ENCODE measurements around the gene DST. TPM values are rescaled to one million over a fixed set of nuclear protein-coding genes. Genes with fewer than 3 reads are reported as not detected.
A peak's percentile ranks its signal among the peaks of the same experiment; 100 is the strongest.

Gene DST
- total and polyA plus RNA-seq, 2 donors: 56.2 to 311 TPM

DNA sequence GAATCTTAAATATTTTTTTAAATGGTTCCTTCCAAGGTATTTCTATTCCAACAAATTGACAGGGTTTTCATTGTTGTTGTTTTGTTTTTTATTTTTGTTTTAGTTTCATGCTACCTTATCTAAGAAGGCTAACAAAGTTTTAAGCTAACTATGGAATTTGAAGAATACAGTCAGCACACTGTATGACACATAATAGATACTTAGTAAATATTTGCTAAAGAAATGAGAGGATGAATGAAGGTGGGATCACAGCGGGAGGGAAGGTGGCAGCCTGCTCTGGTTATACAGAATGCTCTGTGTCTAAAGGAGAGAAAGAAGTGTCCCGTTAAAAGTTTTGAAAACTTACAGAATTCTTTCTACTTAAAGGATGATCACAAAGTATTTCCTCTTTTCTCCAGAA, 43.7 kb upstream of the DST start:
- no peak for DNase-seq (ENCODE audit: low read depth in 6 of 9, low spot score in 9 of 9)
- no peaks in the 10 kb centered on the region for H3K36me3 ChIP-seq (ENCODE audit: control insufficient read depth in 2 of 2, insufficient read depth in 2 of 2, low read length in 1 of 2)
- no peaks in the 10 kb centered on the region for H3K4me1 ChIP-seq (ENCODE audit: control insufficient read depth in 2 of 2, insufficient read depth in 2 of 2, low read length in 2 of 2)
- 98% methylated on average over 2 of the region's 2 CpGs for WGBS
- H3K9me3 ChIP-seq (ENCODE audit: control insufficient read depth in 2 of 2, insufficient read depth in 1 of 2, low read length in 1 of 2): no peaks in the 10 kb centered on the region
- no peak overlapping the region for H3K4me3 ChIP-seq (ENCODE audit: low read length in 2 of 2)
- H3K27ac ChIP-seq (ENCODE audit: low read depth in 1 of 2, low read length in 1 of 2): no peak overlapping the region
- H3K27me3 ChIP-seq (ENCODE audit: control insufficient read depth in 2 of 2, insufficient read depth in 1 of 2, low read length in 1 of 2): no peaks in the 10 kb centered on the region

DNA sequence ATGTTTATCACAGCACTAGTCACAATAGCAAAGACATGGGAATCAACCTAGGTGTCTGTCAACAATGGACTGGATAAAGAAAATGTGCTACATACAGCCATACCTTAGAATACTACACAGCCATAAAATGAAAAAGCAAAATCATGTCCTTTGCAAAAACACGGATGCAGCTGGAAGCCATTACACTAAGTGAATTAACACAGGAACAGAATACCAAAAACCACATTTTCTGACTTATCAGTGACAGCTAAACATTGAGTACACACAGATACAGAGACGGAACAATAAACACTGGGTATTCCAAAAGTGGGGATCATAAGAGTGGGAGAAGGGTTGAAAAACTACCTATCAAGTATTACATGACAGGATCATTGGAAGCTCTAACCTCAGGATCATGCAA, 43.3 kb upstream of the DST start:
- H3K27ac ChIP-seq (ENCODE audit: low read depth in 1 of 2, low read length in 1 of 2): no peak overlapping the region
- DNase-seq (ENCODE audit: low read depth in 6 of 9, low spot score in 9 of 9): no peak
- WGBS: 98% methylated on average over 2 of the region's 2 CpGs
- no peaks in the 10 kb centered on the region for H3K4me1 ChIP-seq (ENCODE audit: control insufficient read depth in 2 of 2, insufficient read depth in 2 of 2, low read length in 2 of 2)
- H3K9me3 ChIP-seq (ENCODE audit: control insufficient read depth in 2 of 2, insufficient read depth in 1 of 2, low read length in 1 of 2): no peaks in the 10 kb centered on the region
- no peaks in the 10 kb centered on the region for H3K36me3 ChIP-seq (ENCODE audit: control insufficient read depth in 2 of 2, insufficient read depth in 2 of 2, low read length in 1 of 2)
- H3K27me3 ChIP-seq (ENCODE audit: control insufficient read depth in 2 of 2, insufficient read depth in 1 of 2, low read length in 1 of 2): no peaks in the 10 kb centered on the region
- H3K4me3 ChIP-seq (ENCODE audit: low read length in 2 of 2): no peak overlapping the region

DNA sequence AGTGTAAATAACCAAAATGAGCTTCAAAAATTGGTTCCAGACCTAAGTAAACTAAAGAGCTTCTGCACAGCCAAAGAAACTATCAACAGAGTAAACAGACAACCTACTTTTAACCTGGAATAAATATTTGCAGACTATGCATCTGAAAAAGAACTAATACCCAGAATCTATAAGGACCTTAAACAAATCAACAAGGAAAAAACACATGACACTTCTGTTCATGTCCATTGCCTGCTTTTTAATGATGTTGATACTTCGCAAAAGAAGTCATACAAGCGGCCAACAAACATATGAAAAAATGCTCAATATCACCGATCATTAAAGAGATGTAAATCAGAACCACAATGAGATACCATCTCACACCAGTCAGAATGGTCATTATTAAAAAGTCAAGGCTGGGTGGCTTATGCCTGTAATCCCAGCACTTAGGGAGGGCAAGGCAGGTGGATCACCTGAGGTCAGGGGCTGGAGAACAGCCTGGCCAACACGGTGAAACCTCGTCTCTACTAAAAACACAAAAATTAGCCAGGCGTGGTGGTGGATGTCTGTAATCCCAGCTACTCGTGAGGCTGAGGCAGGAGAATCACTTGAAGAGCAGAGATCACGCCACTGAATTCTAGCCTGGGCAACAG, 42.5 kb upstream of the DST start:
- H3K27me3 ChIP-seq (ENCODE audit: control insufficient read depth in 2 of 2, insufficient read depth in 1 of 2, low read length in 1 of 2): no peaks in the 10 kb centered on the region
- WGBS: 97% methylated on average over 8 of the region's 8 CpGs
- no peaks in the 10 kb centered on the region for H3K36me3 ChIP-seq (ENCODE audit: control insufficient read depth in 2 of 2, insufficient read depth in 2 of 2, low read length in 1 of 2)
- H3K27ac ChIP-seq (ENCODE audit: low read depth in 1 of 2, low read length in 1 of 2): no peak overlapping the region
- no peaks in the 10 kb centered on the region for H3K9me3 ChIP-seq (ENCODE audit: control insufficient read depth in 2 of 2, insufficient read depth in 1 of 2, low read length in 1 of 2)
- H3K4me3 ChIP-seq (ENCODE audit: low read length in 2 of 2): no peak overlapping the region
- no peaks in the 10 kb centered on the region for H3K4me1 ChIP-seq (ENCODE audit: control insufficient read depth in 2 of 2, insufficient read depth in 2 of 2, low read length in 2 of 2)
- no peak for DNase-seq (ENCODE audit: low read depth in 6 of 9, low spot score in 9 of 9)

DNA sequence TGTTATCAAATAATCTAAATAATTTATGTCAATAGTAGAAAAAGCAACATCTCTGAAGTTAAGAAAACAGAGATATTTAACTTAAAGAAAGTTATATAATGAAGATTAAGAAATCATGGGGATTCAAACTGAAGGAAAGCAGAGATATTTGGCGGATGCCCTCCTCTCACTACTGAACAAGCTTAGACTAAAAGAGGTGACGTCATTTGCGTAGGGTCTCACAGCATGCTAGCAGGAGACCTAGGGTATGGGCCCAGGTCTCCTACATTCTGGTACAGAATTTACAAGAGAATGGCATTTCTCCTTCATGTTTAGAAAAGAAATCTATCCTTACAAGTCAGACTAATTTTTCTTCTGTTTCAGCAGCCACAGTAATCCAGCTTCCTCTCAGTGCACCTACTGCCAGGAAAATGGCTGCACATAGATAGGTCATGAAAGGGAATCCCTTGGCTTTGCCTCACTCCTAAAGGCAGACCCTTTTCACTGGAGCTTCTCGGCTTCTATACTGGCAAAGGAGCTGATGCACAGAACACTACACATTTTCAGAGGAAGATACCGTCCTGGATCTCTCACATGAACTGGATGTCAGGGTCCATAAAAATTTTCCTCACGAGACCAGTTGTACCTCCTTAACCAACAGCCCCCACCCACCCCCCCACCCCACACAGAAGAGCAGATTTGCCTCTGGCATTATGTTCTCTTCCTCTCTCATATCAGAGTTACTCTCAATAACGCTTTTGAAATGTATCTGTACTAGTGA, 41.8 kb upstream of the DST start:
- Histone ChIP-seq H3K4me1 (ENCODE audit: control insufficient read depth in 2 of 2, insufficient read depth in 2 of 2, low read length in 2 of 2) (no peaks in the 10 kb centered on the region), H3K36me3 (ENCODE audit: control insufficient read depth in 2 of 2, insufficient read depth in 2 of 2, low read length in 1 of 2) (no peaks in the 10 kb centered on the region), H3K4me3 (ENCODE audit: low read length in 2 of 2) (no peak overlapping the region), H3K27ac (ENCODE audit: low read depth in 1 of 2, low read length in 1 of 2) (no peak overlapping the region), H3K27me3 (ENCODE audit: control insufficient read depth in 2 of 2, insufficient read depth in 1 of 2, low read length in 1 of 2) (no peaks in the 10 kb centered on the region), H3K9me3 (ENCODE audit: control insufficient read depth in 2 of 2, insufficient read depth in 1 of 2, low read length in 1 of 2) (no peaks in the 10 kb centered on the region)
- DNase-seq (ENCODE audit: low read depth in 6 of 9, low spot score in 9 of 9): no peak
- 97% methylated on average over 7 of the region's 7 CpGs for WGBS

DNA sequence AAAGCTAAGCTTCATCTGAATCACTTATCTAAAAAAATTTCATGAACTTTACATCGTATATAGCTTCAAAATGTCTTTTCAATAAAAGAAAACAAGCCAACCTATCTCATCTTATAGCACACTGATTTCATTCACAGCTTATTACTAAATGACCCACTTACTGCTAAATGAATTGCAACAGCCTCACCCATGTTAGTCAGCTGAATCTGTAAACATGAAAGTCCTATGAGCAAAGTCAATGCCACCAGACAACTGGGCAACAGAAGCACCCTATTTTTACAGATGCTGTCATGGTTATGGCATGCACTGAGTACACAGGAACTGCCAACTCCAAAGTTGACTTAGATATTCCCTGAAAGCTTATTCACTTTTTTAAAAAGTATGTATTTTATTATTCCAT, 41.2 kb upstream of the DST start:
- Histone ChIP-seq H3K9me3 (ENCODE audit: control insufficient read depth in 2 of 2, insufficient read depth in 1 of 2, low read length in 1 of 2) (no peaks in the 10 kb centered on the region), H3K36me3 (ENCODE audit: control insufficient read depth in 2 of 2, insufficient read depth in 2 of 2, low read length in 1 of 2) (no peaks in the 10 kb centered on the region), H3K4me3 (ENCODE audit: low read length in 2 of 2) (no peak overlapping the region), H3K27me3 (ENCODE audit: control insufficient read depth in 2 of 2, insufficient read depth in 1 of 2, low read length in 1 of 2) (no peaks in the 10 kb centered on the region), H3K4me1 (ENCODE audit: control insufficient read depth in 2 of 2, insufficient read depth in 2 of 2, low read length in 2 of 2) (no peaks in the 10 kb centered on the region), H3K27ac (ENCODE audit: low read depth in 1 of 2, low read length in 1 of 2) (no peak overlapping the region)
- 100% methylated on average over 1 of the region's 1 CpG for WGBS
- no peak for DNase-seq (ENCODE audit: low read depth in 6 of 9, low spot score in 9 of 9)

DNA sequence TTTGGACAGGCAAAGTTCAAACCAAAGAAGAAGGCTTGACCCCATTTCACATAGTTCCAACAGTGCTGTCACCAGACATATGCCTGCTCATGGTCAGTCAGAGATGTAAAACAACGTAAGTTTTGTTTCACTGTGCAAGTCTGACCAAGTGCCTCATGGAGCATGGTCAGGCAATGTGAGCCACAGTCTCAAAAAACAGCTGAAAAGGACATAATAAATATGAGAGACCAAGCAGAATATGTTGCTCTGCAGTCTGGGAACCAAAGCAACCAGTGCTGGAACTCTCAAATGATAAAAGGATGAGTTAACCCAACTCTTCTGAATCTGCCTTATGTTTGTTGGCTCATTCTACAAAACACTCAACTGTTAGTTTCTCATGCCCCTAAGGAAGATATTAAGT, 39.9 kb upstream of the DST start:
- DNase-seq (ENCODE audit: low read depth in 6 of 9, low spot score in 9 of 9): no peak
- Histone ChIP-seq H3K36me3 (ENCODE audit: control insufficient read depth in 2 of 2, insufficient read depth in 2 of 2, low read length in 1 of 2) (no peaks in the 10 kb centered on the region), H3K4me3 (ENCODE audit: low read length in 2 of 2) (no peak overlapping the region), H3K4me1 (ENCODE audit: control insufficient read depth in 2 of 2, insufficient read depth in 2 of 2, low read length in 2 of 2) (no peaks in the 10 kb centered on the region), H3K9me3 (ENCODE audit: control insufficient read depth in 2 of 2, insufficient read depth in 1 of 2, low read length in 1 of 2) (no peaks in the 10 kb centered on the region), H3K27ac (ENCODE audit: low read depth in 1 of 2, low read length in 1 of 2) (no peak overlapping the region), H3K27me3 (ENCODE audit: control insufficient read depth in 2 of 2, insufficient read depth in 1 of 2, low read length in 1 of 2) (no peaks in the 10 kb centered on the region)
- 100% methylated on average over 1 of the region's 1 CpG for WGBS

DNA sequence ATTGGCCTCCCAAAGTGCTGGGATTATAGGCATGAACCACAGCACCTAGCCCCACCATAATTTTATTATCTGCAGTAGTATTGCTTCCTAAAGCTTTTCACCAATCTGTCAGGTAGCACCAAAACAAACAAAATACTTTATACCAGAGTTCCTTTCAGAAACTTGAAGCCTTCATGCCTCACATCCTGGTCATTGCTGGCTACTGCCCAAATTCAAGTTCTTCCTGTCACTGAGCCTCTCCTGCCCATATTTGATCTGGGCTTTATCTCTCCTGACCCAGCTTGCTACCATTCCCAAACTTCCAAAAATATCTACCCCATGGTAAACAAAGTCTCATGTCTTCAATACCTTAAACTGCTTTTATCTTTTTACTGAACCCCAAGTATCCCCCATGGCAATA, 34.9 kb upstream of the DST start:
- H3K27me3 ChIP-seq (ENCODE audit: control insufficient read depth in 2 of 2, insufficient read depth in 1 of 2, low read length in 1 of 2): no peaks in the 10 kb centered on the region
- no peaks in the 10 kb centered on the region for H3K9me3 ChIP-seq (ENCODE audit: control insufficient read depth in 2 of 2, insufficient read depth in 1 of 2, low read length in 1 of 2)
- no peak overlapping the region for H3K4me3 ChIP-seq (ENCODE audit: low read length in 2 of 2)
- DNase-seq (ENCODE audit: low read depth in 6 of 9, low spot score in 9 of 9): no peak
- H3K27ac ChIP-seq (ENCODE audit: low read depth in 1 of 2, low read length in 1 of 2): no peak overlapping the region
- H3K4me1 ChIP-seq (ENCODE audit: control insufficient read depth in 2 of 2, insufficient read depth in 2 of 2, low read length in 2 of 2): no peaks in the 10 kb centered on the region
- no peaks in the 10 kb centered on the region for H3K36me3 ChIP-seq (ENCODE audit: control insufficient read depth in 2 of 2, insufficient read depth in 2 of 2, low read length in 1 of 2)

DNA sequence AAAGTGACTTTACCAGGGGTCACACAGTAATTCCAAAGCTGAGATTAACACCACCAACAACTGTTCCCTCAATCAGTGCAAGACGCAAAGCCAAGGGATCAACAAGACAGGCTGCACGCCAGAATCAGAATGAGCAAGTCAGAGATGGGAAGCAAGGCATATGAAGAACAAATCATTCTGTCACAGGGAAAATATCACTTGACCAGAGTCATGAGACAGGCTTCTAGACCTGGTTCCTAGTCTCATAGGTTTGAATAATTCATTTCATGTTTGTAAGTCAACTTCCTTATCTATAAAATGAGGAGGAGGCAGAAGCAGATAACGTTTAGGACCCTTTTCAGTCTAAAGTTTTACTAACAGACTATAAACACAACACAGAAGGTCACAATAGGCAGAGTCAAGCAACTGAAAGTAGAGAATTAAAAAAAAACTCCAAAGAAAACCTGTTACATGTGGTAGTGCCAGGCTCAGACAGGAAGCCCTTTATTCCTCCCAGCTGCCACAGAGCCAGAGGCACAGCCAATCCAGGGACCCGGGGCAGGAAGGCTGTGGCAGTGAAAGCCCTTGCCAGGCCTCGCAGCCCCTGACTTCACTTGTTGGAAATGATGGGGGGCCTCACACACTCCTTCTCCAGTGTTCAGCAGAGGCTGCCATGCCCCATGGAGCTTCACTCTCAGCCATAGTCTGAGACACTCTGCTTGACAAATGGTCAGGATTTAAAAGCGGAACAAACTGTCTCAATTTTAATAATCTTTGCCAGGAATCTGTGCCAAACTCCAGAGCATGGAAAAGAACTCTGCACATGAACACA, 29.2 kb upstream of the DST start:
- Histone ChIP-seq H3K27me3 (ENCODE audit: control insufficient read depth in 2 of 2, insufficient read depth in 1 of 2, low read length in 1 of 2) (no peaks in the 10 kb centered on the region), H3K27ac (ENCODE audit: low read depth in 1 of 2, low read length in 1 of 2) (peak overlapping the region; percentile 80 to 82), H3K9me3 (ENCODE audit: control insufficient read depth in 2 of 2, insufficient read depth in 1 of 2, low read length in 1 of 2) (no peaks in the 10 kb centered on the region), H3K36me3 (ENCODE audit: control insufficient read depth in 2 of 2, insufficient read depth in 2 of 2, low read length in 1 of 2) (no peaks in the 10 kb centered on the region), H3K4me3 (ENCODE audit: low read length in 2 of 2) (no peak overlapping the region), H3K4me1 (ENCODE audit: control insufficient read depth in 2 of 2, insufficient read depth in 2 of 2, low read length in 2 of 2) (peaks cover 18 to 24% of the 10 kb centered on the region in 2 donors)
- 29% methylated on average over 6 of the region's 6 CpGs for WGBS
- DNase-seq (ENCODE audit: low read depth in 6 of 9, low spot score in 9 of 9): peak in 4 of 9 donors; percentile 39 to 75 (median 47)

DNA sequence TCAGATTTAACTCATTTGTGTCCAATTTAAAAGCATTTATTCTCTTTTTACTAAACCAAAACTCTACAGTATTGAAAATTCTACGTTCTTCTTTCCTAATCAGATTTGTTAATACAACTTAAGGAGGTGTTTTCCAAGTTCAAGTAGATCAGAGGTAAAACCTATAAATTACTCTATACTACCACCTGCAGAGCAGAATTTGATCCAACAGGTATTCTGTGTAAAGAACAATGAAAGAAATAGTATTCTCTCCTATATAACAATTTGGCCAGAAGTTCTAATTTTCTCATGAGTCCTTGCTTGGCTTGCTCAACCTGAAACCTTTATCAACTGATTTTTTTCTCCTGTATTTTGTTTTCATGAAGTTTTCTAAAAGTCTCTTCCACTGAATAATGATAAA, 28.5 kb upstream of the DST start:
- H3K4me1 ChIP-seq (ENCODE audit: control insufficient read depth in 2 of 2, insufficient read depth in 2 of 2, low read length in 2 of 2): peaks cover 18 to 26% of the 10 kb centered on the region in 2 donors
- peak in 1 of 9 donors; percentile 35 for DNase-seq (ENCODE audit: low read depth in 6 of 9, low spot score in 9 of 9)
- 74% methylated on average over 1 of the region's 1 CpG for WGBS
- no peak overlapping the region for H3K4me3 ChIP-seq (ENCODE audit: low read length in 2 of 2)
- peak overlapping the region in 1 of 2 donors; percentile 80 for H3K27ac ChIP-seq (ENCODE audit: low read depth in 1 of 2, low read length in 1 of 2)
- no peaks in the 10 kb centered on the region for H3K27me3 ChIP-seq (ENCODE audit: control insufficient read depth in 2 of 2, insufficient read depth in 1 of 2, low read length in 1 of 2)
- no peaks in the 10 kb centered on the region for H3K9me3 ChIP-seq (ENCODE audit: control insufficient read depth in 2 of 2, insufficient read depth in 1 of 2, low read length in 1 of 2)
- no peaks in the 10 kb centered on the region for H3K36me3 ChIP-seq (ENCODE audit: control insufficient read depth in 2 of 2, insufficient read depth in 2 of 2, low read length in 1 of 2)
